GM12875 (cell line): ENCODE results near the gene ADA.
A peak's percentile ranks its signal among the peaks of the same experiment; 100 is the strongest.
"Not testable (repeated sequence)": the region's sequence is repeated elsewhere in the genome, so short reads cannot be mapped to it uniquely, and the experiment has no call there.

Experiments
- H3K4me3 ChIP-seq: one replicate; pipeline ENCODE4 v1.5.1; 2011; ENCODE audit warnings: low read depth, low read length, control low read depth
- CTCF ChIP-seq: IDR thresholded peaks from 2 replicates; pipeline ENCODE4 v1.5.1; 2011; ENCODE audit warnings: low read depth, mild to moderate bottlenecking, control low read depth, inconsistent platforms, low read length, moderate library complexity, borderline replicate concordance; ENCODE audit not compliant: insufficient read depth

Gene ADA

GRCh38 chr20:44686934-44687333, 35.4 kb upstream of the ADA start:
- TF ChIP-seq CTCF: no peak

GRCh38 chr20:44684047-44684967, 32.8 kb upstream of the ADA start:
- TF ChIP-seq CTCF: no peak
- H3K4me3 ChIP-seq: no peak overlapping the region

More at GRCh38 chr20:44686934-44687333, 35.4 kb upstream of the ADA start:
- H3K4me3 ChIP-seq: no peak overlapping the region

GRCh38 chr20:44683263-44684046, 32.0 kb upstream of the ADA start:
- peak; percentile 71; the same call in 1 of the 2 replicates for TF ChIP-seq CTCF
- no peak overlapping the region for H3K4me3 ChIP-seq

- no peak for TF ChIP-seq CTCF
- no peak overlapping the region for H3K4me3 ChIP-seq
Observed at GRCh38 chr20:44681796-44682566, 30.5 kb upstream of the ADA start.

- H3K4me3 ChIP-seq: no peak overlapping the region
- no peak for TF ChIP-seq CTCF
Observed at GRCh38 chr20:44678990-44679611, 27.6 kb upstream of the ADA start.

GRCh38 chr20:44678242-44678641, 26.7 kb upstream of the ADA start:
- H3K4me3 ChIP-seq: no peak overlapping the region
- no peak for TF ChIP-seq CTCF

GRCh38 chr20:44672318-44672902, 20.9 kb upstream of the ADA start:
- not testable (repeated sequence) for H3K4me3 ChIP-seq

- H3K4me3 ChIP-seq: not testable (repeated sequence)
Observed at GRCh38 chr20:44671541-44671940, 20.0 kb upstream of the ADA start.

- not testable (repeated sequence) for H3K4me3 ChIP-seq
Observed at GRCh38 chr20:44670851-44671250, 19.4 kb upstream of the ADA start.
